ENCODE results near the gene CFAP251. TPM values are rescaled to one million over a fixed set of nuclear protein-coding genes. Genes with fewer than 3 reads are reported as not detected.

The CFAP251 gene
- total RNA-seq, 4 donors from 2014 or later = 0.34 to 2.9 (median 2.2) TPM

DNA sequence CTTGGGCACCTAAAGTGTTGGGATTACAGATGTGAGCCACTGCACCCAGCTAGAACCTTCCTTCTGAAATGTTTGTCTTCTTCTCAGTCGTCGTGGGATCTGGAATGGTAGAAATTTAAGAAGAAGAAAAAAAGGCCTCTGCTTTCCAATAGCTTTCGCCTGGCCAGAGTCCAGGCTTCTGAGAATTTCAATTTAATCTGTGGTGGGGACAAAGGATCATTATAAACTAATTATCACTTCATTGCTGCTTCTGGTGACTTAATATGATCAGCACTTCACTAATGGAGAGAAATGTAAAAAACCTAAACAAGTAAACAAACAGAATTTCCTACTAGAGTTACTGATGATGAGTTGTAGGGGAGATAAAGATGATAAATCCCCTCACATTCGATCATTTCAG, 51.3 kb downstream of the CFAP251 start:
- Histone ChIP-seq H3K27me3 (peaks cover 0 to 6% (median 0%) of the 10 kb centered on the region in 4 donors), H3K36me3 (no peaks in the 10 kb centered on the region), H3K9me3 (no peaks in the 10 kb centered on the region), H3K4me3 (no peak overlapping the region), H3K4me1 (no peaks in the 10 kb centered on the region), H3K27ac (no peak overlapping the region)
- intact Hi-C loops (cut with DNase I) = no loop called here
- DNase-seq = no peak
- no peak for TF ChIP-seq POLR2A (IDR thresholded peaks at IDR 0.05)
- 68 to 81% methylated on average over 4 of the region's 4 CpGs for WGBS, 2 donors

DNA sequence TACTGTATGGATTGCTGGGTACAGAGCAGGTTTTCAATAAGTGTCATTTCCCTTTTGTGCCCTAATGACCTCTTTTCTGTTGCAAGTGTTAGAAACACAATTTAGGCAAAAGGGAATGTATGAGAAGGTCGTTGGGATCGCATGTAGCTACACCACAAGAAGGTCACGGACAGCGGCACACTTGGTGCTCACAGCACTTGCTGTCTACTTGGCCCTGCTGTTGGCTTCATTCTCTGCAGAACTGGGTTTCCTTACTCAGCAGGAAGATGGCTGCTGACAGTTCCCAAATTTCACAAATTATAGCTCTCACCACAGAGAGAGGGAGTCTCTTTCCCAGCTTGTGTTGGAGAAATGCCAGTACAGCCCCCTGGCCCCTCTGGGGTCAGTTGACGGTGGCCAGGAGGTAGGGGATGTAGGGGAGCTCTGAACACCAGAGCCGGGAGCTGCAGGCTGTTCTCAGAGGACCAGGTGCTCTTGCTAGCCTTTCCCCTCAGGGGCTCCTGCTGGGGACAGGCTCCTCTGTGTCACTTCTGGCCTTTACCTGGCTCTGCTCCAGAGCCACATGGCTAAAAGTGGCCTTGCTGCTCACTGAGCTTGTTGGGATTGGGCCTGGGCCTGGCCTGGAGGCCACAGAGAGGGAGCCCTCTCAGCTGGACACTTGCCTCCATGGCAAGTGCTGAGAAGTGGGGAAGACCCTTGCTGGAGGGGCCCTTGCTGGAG, 52.3 kb downstream of the CFAP251 start:
- H3K27me3 ChIP-seq = peaks cover 0 to 12% (median 0%) of the 10 kb centered on the region in 4 donors
- DNase-seq = no peak
- WGBS, 2 donors = 82 to 92% methylated on average over 4 to 5 of the region's 6 CpGs
- no peaks in the 10 kb centered on the region for H3K36me3 ChIP-seq
- intact Hi-C loops (cut with DNase I) = no loop called here
- no peaks in the 10 kb centered on the region for H3K9me3 ChIP-seq
- no peak overlapping the region for H3K4me3 ChIP-seq
- no peaks in the 10 kb centered on the region for H3K4me1 ChIP-seq
- H3K27ac ChIP-seq = no peak overlapping the region
- TF ChIP-seq, protein P1, sequence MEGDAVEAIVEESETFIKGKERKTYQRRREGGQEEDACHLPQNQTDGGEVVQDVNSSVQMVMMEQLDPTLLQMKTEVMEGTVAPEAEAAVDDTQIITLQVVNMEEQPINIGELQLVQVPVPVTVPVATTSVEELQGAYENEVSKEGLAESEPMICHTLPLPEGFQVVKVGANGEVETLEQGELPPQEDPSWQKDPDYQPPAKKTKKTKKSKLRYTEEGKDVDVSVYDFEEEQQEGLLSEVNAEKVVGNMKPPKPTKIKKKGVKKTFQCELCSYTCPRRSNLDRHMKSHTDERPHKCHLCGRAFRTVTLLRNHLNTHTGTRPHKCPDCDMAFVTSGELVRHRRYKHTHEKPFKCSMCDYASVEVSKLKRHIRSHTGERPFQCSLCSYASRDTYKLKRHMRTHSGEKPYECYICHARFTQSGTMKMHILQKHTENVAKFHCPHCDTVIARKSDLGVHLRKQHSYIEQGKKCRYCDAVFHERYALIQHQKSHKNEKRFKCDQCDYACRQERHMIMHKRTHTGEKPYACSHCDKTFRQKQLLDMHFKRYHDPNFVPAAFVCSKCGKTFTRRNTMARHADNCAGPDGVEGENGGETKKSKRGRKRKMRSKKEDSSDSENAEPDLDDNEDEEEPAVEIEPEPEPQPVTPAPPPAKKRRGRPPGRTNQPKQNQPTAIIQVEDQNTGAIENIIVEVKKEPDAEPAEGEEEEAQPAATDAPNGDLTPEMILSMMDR (IDR thresholded peaks at IDR 0.05) = no peak
- TF ChIP-seq POLR2A (IDR thresholded peaks at IDR 0.05) = no peak

DNA sequence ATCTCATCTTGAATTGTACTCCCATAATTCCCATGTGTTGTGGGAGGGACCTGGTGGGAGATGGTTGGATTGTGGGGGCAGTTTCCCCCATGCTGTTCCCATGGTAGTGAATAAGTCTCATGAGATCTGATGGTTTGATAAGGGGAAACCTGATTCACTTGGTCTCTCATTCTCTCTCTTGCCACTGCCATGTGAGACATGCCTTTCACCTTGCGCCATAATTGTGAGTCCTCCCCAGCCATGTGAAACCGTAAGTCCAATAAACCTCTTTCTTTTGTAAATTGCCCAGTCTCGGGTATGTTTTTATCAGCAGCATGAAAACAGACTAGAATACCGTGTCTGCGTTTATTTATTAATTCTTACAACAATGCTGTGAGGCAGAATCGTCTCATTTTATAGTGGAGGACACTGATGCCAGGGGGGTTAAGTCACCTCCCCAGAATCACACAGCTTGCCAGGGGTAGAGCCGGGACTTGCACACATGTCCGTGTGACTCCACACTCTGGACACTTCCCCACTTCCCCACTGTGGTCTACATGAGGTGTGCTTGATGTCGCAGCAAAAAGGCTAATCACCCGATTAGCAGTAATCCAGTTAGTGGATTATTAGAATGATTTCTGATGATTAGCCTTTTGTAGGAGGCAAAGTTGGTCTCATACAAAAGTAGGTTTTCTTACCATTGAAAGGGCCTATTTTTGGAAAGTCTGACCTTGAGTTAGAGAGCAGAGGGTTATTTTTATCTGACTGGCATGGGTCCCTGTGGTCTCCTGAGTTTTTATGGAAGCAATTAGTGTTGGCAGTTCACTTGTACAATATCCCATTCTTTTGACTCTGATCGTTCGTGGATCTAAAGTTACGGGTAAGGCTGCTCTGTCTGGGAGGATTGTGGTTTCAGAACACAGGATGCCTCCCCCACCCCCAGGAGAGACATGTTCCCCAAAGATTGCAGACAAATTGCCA, 55.9 kb downstream of the CFAP251 start:
- intact Hi-C loops (cut with DNase I) = no loop called here
- Histone ChIP-seq H3K27me3 (peaks cover 0 to 20% (median 0%) of the 10 kb centered on the region in 4 donors), H3K4me1 (no peaks in the 10 kb centered on the region), H3K36me3 (no peaks in the 10 kb centered on the region), H3K9me3 (no peaks in the 10 kb centered on the region), H3K27ac (no peak overlapping the region), H3K4me3 (no peak overlapping the region)
- no peak for TF ChIP-seq POLR2A (IDR thresholded peaks at IDR 0.05)
- TF ChIP-seq, protein P1 (IDR thresholded peaks at IDR 0.05) = no peak
- no peak for DNase-seq
- WGBS, 2 donors = 81 to 84% methylated on average over 13 of the region's 13 CpGs

DNA sequence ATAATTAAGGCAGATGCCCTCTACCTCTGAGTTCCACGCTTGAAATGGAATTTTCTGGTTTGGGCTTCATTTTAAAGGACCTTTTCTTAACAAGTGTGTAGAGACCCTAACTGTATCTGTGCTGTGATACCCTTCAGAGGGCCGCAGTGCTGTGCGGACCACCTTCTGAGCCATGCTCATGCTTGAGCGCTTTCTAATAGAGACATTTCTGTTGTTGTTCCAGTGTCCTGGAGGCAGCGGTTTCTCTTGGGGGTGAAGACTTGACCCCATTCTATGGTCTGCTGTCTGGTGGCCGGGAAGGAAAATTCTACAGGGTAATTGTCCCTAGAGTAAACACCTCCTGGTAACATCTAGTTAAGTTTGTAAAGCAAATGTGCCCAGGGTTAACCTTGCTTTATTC, 56.6 kb downstream of the CFAP251 start:
- Histone ChIP-seq H3K4me1 (no peaks in the 10 kb centered on the region), H3K27me3 (peaks cover 0 to 20% (median 0%) of the 10 kb centered on the region in 4 donors), H3K27ac (no peak overlapping the region), H3K36me3 (no peaks in the 10 kb centered on the region), H3K4me3 (no peak overlapping the region), H3K9me3 (no peaks in the 10 kb centered on the region)
- intact Hi-C loops (cut with DNase I) = no loop called here
- 91 to 95% methylated on average over 4 to 6 of the region's 6 CpGs for WGBS, 2 donors
- DNase-seq = no peak
- TF ChIP-seq, protein P1 (IDR thresholded peaks at IDR 0.05) = no peak
- TF ChIP-seq POLR2A (IDR thresholded peaks at IDR 0.05) = no peak

DNA sequence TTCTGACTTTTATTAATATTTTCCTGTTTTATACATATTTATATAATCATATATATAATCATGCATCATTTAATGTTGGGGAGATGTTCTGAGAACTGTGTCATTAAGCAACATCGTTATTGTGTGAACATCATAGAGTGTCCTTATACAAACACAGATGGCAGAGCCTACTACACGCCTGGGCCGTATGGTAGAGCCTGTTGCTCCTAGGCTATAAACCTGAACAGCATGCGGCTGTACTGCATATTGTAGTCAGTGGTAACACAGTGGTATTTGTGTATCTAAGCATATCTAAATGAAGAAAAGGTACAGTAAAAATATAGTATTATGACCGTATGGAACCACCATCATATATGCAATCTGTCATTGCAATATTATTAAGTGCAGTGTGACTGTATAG, 58.6 kb downstream of the CFAP251 start:
- Histone ChIP-seq H3K9me3 (no peaks in the 10 kb centered on the region), H3K4me3 (no peak overlapping the region), H3K36me3 (no peaks in the 10 kb centered on the region), H3K27me3 (peaks cover 0 to 20% (median 0%) of the 10 kb centered on the region in 4 donors), H3K27ac (no peak overlapping the region), H3K4me1 (no peaks in the 10 kb centered on the region)
- intact Hi-C loops (cut with DNase I) = no loop called here
- 90 to 94% methylated on average over 5 of the region's 5 CpGs for WGBS, 2 donors
- no peak for DNase-seq
- TF ChIP-seq, protein P1 (IDR thresholded peaks at IDR 0.05) = no peak
- no peak for TF ChIP-seq POLR2A (IDR thresholded peaks at IDR 0.05)

Measured in esophagus squamous epithelium (tissue), 5 donors.